NCI-H2196 (cell line): Measurements from ENCODE around the gene ATP9B.

Source experiments
- DNase-seq: peaks from one replicate; lab custom pipeline; 2025; ENCODE audit not compliant: unreplicated experiment; lab: John Stamatoyannopoulos, UW

The ATP9B gene, protein sequence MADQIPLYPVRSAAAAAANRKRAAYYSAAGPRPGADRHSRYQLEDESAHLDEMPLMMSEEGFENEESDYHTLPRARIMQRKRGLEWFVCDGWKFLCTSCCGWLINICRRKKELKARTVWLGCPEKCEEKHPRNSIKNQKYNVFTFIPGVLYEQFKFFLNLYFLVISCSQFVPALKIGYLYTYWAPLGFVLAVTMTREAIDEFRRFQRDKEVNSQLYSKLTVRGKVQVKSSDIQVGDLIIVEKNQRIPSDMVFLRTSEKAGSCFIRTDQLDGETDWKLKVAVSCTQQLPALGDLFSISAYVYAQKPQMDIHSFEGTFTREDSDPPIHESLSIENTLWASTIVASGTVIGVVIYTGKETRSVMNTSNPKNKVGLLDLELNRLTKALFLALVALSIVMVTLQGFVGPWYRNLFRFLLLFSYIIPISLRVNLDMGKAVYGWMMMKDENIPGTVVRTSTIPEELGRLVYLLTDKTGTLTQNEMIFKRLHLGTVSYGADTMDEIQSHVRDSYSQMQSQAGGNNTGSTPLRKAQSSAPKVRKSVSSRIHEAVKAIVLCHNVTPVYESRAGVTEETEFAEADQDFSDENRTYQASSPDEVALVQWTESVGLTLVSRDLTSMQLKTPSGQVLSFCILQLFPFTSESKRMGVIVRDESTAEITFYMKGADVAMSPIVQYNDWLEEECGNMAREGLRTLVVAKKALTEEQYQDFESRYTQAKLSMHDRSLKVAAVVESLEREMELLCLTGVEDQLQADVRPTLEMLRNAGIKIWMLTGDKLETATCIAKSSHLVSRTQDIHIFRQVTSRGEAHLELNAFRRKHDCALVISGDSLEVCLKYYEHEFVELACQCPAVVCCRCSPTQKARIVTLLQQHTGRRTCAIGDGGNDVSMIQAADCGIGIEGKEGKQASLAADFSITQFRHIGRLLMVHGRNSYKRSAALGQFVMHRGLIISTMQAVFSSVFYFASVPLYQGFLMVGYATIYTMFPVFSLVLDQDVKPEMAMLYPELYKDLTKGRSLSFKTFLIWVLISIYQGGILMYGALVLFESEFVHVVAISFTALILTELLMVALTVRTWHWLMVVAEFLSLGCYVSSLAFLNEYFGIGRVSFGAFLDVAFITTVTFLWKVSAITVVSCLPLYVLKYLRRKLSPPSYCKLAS

DNA sequence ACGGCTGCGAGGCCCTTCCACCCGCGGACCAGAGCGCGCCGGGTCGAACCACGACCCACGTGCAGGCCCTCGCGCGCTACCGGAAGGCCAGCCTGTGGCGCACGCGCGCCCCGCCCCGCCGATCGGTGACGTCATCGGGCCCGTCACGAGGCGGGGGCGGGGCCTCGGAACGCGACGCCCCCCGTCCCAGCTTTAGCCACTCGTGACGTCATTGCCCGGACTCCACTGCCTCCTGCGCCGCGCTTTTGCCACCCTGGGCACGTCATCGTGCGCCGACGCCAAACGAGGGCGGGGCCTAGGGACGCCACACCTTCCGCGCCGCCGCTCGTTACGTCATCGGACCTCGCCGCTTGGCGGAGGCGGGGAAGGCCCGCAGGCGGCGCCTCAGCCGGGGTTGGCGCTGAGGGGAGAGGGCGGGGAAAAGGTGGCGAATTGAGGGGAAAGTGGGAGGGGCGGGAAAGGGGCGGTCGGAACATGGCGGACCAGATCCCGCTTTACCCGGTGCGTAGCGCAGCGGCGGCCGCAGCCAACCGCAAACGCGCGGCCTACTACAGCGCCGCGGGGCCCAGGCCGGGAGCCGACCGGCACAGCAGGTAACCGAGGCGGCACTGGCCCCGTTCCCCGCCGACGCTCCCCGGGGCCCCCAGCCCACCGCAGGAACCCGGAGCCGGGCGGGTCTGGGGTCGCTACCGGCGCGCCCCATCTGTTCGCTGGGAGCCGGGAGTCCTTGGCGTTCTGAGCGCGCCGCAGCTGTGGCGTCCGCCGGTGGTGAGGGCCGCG lies at the start of gene ATP9B:
Gene ATP9B, plus strand, starts transcription at position 458 of the 780 bp plus-strand sequence. Its CDS starts 17 bp downstream, at position 475.
- DNase-seq: peak; percentile 96

DNA sequence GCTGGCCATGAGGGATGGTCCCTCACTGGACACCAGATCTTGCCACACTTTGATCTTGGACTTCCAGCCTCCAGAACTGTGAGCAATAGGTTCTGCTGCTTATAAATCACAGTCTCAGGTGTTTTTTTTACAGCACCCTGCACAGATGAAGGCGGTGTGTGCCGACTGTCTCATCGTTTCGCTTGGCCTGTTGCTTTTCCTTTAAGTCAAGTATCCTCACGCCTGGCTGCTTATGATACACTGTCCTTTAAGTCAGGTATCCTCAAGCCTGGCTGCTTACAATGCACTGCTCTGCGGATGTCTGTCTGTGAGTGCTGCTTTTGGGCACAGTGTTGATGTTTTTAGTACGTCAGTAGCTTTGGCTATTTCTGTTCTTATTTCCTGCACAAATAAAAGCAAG lies 49.3 kb upstream of the ATP9B start:
- no peak for DNase-seq

DNA sequence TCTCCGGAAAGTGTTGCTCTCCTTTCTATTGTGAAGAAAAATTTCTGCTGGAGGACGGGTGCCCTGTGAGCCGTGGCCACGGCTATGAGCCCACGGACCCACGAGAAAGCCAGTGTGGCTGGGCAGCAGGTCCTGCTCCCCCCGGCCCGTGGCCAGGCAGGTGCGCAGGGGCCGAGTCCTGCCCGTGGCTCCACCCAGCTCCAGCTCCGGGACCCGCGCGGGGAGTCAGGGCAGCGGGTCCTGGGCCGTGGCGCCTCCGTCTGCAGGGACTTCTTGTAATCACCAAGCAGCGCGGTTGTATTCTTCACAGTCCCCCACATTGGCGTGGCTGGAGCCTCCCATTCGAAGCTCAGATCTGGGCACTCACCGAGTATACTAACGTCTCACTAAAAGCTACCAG lies 46.6 kb upstream of the ATP9B start:
- DNase-seq: no peak

DNA sequence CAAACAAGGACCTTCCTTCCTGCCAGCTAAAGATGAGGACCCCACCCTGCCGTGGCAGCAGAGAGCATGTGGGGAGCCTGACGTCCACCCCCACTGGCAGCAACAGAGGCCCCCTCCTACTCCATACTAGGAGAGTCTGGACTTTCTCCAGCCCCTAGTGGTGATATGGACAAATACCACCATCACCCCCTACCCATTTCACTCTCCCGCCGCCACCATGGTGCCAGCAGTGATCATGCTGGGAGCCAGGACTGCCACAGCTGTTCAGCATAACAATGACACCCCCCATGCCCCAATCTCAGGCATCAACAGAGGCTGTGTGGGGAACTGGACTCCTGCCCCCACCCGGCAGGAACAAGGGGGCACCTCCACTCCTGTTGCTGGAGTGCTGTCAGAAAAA lies 42.7 kb upstream of the ATP9B start:
- no peak for DNase-seq

- DNase-seq: no peak
These were observed 38.5 kb upstream of the ATP9B start for GRCh38 chr18:79030680-79031079.

DNA sequence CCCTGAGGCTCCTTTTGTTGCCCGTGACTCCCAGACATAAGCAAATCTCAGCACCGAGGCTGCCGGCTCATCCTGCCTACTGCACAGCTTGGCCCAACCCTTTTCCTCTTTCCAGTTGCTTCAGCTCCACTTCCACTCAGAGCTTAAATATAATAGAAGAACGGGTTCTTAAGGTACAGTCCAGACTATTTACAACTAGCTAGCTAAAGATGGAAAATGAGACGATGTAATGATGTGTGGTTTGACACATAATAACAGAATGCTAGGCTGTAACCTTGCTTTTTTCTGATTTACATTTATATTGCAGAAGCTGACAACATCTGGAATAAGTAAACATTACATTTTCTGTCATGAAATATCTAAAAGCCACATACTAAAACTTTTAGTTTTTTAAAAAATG lies 26.9 kb upstream of the ATP9B start:
- no peak for DNase-seq

- DNase-seq: no peak
These were observed 25.9 kb upstream of the ATP9B start for GRCh38 chr18:79043288-79043687.

DNA sequence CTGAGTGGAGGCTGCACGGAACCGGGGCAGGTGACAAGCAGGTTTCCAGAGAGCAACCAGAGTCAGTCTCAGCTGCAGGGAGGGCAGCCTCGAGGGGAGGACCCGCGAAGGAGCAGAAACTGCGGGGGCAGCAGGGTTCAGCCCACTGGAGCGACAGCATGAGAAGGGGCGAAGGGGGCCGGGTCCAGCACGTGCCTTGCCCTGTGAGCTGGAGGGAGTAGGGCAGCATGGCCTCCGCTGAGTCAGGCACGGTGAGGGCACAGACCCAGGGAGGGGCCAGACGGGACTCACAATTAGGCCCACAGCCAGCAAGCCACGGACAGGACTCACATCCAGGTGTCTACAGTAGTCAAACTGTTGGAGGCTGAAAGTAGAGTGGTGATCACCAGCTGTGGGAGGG lies 22.7 kb upstream of the ATP9B start:
- peak; percentile 42 for DNase-seq

- DNase-seq: no peak
These were observed 21.5 kb upstream of the ATP9B start for GRCh38 chr18:79047556-79048244.

DNA sequence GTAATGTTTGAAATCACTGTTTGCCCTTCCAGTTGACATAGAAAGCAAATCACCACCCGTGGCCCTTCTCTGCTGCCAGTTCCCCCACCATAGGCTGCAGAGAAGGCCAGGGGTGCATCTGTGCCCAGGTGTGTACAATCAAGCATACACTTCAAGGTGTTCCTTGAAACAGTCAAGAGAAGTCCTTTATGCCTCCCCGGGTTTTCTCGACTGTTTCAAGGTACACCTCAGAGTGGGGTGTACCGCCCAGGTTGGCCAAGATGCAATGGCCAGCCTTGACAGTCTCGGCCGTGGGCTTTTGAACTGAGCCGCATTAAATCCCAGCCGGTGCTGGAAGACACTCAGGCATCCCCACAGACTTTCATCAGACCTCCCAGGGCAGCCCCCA lies 21.0 kb upstream of the ATP9B start:
- DNase-seq: no peak

GRCh38 chr18:79049506-79049905 lies 19.7 kb upstream of the ATP9B start:
- DNase-seq: no peak

GRCh38 chr18:79050005-79050404 lies 19.2 kb upstream of the ATP9B start:
- no peak for DNase-seq

GRCh38 chr18:79056827-79057367 lies 12.3 kb upstream of the ATP9B start:
- no peak for DNase-seq

GRCh38 chr18:79058007-79058406 lies 11.2 kb upstream of the ATP9B start:
- no peak for DNase-seq

- DNase-seq: no peak
These were observed 6.4 kb upstream of the ATP9B start for GRCh38 chr18:79062806-79063205.

GRCh38 chr18:79064228-79064627 lies 5.0 kb upstream of the ATP9B start:
- no peak for DNase-seq

DNA sequence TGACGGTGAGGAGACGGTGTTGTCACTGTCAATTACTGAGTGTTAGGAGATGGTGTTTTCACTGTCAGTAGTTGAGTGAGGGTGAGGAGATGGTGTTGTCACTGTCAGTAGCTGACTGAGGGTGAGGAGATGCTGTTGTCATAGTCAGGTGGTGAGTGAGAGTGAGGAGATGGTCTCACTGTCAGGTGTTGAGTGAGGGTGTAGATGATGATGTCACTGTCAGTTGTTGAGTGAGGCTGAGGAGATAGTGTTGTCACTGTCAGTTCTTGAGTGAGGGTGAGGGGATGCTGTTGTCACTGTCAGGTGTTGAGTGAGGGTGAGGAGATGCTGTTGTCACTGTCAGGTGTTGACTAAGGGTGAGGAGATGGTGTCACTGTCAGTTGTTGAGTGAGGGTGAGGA lies 3.4 kb upstream of the ATP9B start:
- no peak for DNase-seq

GRCh38 chr18:79067611-79068010 lies 1.6 kb upstream of the ATP9B start:
- no peak for DNase-seq

DNA sequence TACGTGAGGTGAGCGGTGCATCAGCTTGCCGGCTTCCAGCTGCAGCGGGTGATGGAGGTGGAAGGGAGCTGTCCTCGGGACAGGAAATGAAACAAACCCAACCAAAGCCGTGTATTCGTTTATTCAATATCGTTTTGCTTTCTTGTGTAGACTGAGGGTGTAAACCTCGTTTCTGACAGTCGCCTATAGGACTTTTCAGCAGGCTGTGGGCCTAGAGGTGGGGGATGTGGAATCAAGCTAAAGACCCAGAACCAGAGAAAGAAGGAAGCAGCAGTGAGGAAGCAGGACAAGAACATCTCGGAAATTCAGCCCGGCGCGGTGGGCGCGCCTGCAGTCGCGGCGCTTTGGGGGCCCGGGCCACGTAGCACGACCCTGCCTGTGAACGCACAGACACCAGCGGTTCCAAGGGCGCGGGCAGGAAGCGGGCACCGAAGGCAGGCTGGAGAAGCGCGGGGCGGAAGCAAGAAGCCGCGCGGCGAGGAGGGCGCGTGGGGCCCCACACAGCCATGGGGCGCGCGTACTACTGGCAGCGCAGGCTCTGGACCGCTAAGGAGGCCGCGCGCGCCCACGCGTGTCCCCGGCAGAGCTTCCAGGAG lies 755 bp upstream of the ATP9B start:
- DNase-seq: no peak

DNA sequence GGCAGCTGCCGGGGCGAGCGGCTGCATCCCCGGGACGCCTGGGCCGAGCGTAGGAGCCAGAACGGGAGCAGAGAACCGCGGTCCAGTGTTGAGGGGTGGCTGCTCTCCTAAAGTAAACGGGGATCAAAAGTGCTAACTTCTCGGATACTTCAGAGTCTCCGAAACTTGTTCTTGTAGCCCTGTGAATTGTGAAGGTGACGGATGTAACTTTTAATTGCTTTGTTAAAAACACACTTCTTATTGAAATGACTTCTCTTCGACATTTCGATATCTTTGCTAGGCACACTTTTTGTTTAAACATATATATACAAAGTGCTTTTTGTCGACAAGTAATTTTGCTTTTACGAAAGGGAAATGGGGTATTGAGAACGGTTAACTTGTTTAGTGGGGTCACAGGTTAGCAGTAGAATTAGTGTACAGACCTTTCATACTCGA lies 540 bp downstream of the ATP9B start:
- no peak for DNase-seq
